ENCODE measurements around the gene FARS2. TPM values are rescaled to one million over a fixed set of nuclear protein-coding genes. Genes with fewer than 3 reads are reported as not detected.

Gene FARS2
- total RNA-seq, 1 experiment from 2014 or later = 15.0 TPM

DNA sequence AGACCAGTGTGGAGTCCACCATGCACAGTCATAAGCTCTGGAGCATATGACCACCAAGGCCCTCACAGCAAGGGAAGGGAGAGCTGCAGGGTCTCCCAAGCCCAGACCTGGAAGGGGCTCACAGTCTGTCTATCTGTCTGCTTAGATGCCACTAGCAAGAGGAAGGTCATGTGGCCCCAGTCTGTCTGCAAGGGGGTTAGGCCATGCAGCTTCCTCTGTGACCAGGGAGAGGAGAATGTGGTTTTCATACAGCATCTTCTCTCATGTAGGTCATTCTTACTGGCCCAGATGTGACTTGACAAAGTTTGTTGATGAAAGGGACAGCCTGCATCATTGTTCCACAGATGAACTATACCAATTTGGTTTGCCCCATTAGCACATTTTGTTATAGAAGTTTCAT is 260.8 kb downstream of the FARS2 start:
- no peak overlapping the region for H3K27ac Mint-ChIP-seq
- TF ChIP-seq ELF4 (CRISPR knock-in tag; IDR thresholded peaks at IDR 0.05; ENCODE audit: low read depth) = no peak
- no peak for TF ChIP-seq JAZF1 (CRISPR knock-in tag; IDR thresholded peaks at IDR 0.05)
- no peak for TF ChIP-seq FOXK1 (CRISPR knock-in tag; IDR thresholded peaks at IDR 0.05)
- TF ChIP-seq EMX1 (CRISPR knock-in tag; IDR thresholded peaks at IDR 0.05) = no peak
- no peak for TF ChIP-seq MYBL2 (CRISPR knock-in tag; IDR thresholded peaks at IDR 0.05)
- TF ChIP-seq CBFB (CRISPR knock-in tag; IDR thresholded peaks at IDR 0.05; ENCODE audit: low read depth) = no peak
- TF ChIP-seq ZNF671 (CRISPR knock-in tag; IDR thresholded peaks at IDR 0.05) = no peak
- TF ChIP-seq ETV6 (CRISPR knock-in tag; IDR thresholded peaks at IDR 0.05) = no peak
- no peak for TF ChIP-seq ZNF423 (CRISPR knock-in tag; IDR thresholded peaks at IDR 0.05)
- no peak for TF ChIP-seq SP1 (CRISPR knock-in tag; conservative IDR thresholded peaks at IDR 0.05)
- no peak for TF ChIP-seq MXD4 (CRISPR knock-in tag; IDR thresholded peaks at IDR 0.05; ENCODE audit: borderline replicate concordance)
- no peaks in the 10 kb centered on the region for H3K4me1 Mint-ChIP-seq
- no peak for ATAC-seq
- no peaks in the 10 kb centered on the region for H3K9me3 Mint-ChIP-seq
- no peak for DNase-seq (ENCODE audit: low spot score)
- no peaks in the 10 kb centered on the region for H3K27me3 Mint-ChIP-seq (ENCODE audit: low read depth)
- ChIA-PET CTCF (interaction anchor here (2.0 kb wide), 1 partner anchor 51 kb away, joined by 9 read pairs; no protein-coding TSS in a partner anchor), POLR2A (no interaction called here)
- no peak overlapping the region for H3K4me3 Mint-ChIP-seq
- no peaks in the 10 kb centered on the region for H3K36me3 Mint-ChIP-seq

- no peaks in the 10 kb centered on the region for H3K9me3 Mint-ChIP-seq
- H3K27ac Mint-ChIP-seq = no peak overlapping the region
- TF ChIP-seq USF2 (CRISPR knock-in tag; IDR thresholded peaks at IDR 0.05) (no peak), ATF2 (CRISPR knock-in tag; IDR thresholded peaks at IDR 0.05; ENCODE audit: borderline replicate concordance, low read depth) (no peak), GABPB1 (CRISPR knock-in tag; IDR thresholded peaks at IDR 0.05) (no peak), ZNF121 (CRISPR knock-in tag; IDR thresholded peaks at IDR 0.05) (no peak)
- TF ChIP-seq, protein P1, sequence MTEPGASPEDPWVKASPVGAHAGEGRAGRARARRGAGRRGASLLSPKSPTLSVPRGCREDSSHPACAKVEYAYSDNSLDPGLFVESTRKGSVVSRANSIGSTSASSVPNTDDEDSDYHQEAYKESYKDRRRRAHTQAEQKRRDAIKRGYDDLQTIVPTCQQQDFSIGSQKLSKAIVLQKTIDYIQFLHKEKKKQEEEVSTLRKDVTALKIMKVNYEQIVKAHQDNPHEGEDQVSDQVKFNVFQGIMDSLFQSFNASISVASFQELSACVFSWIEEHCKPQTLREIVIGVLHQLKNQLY (CRISPR knock-in tag; IDR thresholded peaks at IDR 0.05) = no peak
- TF ChIP-seq, protein P2, sequence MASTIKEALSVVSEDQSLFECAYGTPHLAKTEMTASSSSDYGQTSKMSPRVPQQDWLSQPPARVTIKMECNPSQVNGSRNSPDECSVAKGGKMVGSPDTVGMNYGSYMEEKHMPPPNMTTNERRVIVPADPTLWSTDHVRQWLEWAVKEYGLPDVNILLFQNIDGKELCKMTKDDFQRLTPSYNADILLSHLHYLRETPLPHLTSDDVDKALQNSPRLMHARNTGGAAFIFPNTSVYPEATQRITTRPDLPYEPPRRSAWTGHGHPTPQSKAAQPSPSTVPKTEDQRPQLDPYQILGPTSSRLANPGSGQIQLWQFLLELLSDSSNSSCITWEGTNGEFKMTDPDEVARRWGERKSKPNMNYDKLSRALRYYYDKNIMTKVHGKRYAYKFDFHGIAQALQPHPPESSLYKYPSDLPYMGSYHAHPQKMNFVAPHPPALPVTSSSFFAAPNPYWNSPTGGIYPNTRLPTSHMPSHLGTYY (CRISPR knock-in tag; IDR thresholded peaks at IDR 0.05) = no peak
- TF ChIP-seq, protein P3, sequence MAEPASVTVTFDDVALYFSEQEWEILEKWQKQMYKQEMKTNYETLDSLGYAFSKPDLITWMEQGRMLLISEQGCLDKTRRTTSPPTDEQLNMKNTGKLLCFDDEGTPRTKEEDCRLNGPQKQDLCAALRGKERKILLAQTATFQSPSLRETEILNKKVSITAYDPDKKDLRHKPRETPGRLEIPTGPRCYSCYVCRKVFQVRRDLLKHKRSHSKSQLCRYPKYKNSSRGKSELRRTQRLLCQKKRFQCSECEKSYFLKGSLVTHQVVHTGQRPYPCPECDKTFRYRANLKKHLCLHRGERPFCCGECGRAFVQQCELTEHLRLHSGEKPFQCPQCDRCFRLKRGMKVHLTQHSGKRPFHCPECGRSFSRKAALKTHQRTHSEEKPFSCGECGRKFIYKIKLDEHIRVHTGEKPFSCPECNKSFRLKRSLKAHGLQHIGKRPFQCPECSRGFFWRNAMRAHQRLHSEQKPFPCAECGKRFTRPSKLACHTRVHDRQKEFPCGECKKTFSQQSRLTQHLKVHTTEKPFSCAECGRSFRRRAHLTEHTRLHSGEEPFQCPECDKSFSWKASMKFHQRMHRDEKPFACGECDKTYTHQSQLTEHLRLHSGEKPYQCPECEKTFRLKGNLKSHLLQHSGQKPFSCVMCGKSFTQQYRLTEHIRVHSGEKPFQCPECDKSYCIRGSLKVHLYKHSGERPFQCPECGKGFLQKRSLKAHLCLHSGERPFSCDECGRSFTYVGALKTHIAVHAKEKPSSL (CRISPR knock-in tag; conservative IDR thresholded peaks at IDR 0.05) = no peak
- ATAC-seq = no peak
- no peak overlapping the region for H3K4me3 Mint-ChIP-seq
- H3K27me3 Mint-ChIP-seq (ENCODE audit: low read depth) = no peaks in the 10 kb centered on the region
- no peaks in the 10 kb centered on the region for H3K36me3 Mint-ChIP-seq
- DNase-seq (ENCODE audit: low spot score) = no peak
- H3K4me1 Mint-ChIP-seq = peaks cover 8% of the 10 kb centered on the region
- POLR2A ChIA-PET = no interaction called here
- CTCF ChIA-PET = interaction anchor here (1.5 to 2.3 kb wide), 2 partner anchors 14 to 53 kb away, joined by 4 to 7 read pairs; no protein-coding TSS in a partner anchor
These were observed 262.8 kb downstream of the FARS2 start for GRCh38 chr6:5524110-5524509.

- Mint-ChIP-seq H3K27ac (no peak overlapping the region), H3K4me1 (peaks cover 19% of the 10 kb centered on the region), H3K36me3 (no peaks in the 10 kb centered on the region), H3K9me3 (no peaks in the 10 kb centered on the region), H3K27me3 (ENCODE audit: low read depth) (no peaks in the 10 kb centered on the region), H3K4me3 (no peak overlapping the region)
- ATAC-seq = no peak
- POLR2A ChIA-PET = no interaction called here
- DNase-seq (ENCODE audit: low spot score) = no peak
- CTCF ChIA-PET = interaction anchor here (1.5 to 2.3 kb wide), 2 partner anchors 15 to 54 kb away, joined by 4 to 7 read pairs; no protein-coding TSS in a partner anchor
- TF ChIP-seq NR2C2 (CRISPR knock-in tag; IDR thresholded peaks at IDR 0.05) (no peak), CBFB (CRISPR knock-in tag; IDR thresholded peaks at IDR 0.05; ENCODE audit: low read depth) (no peak), NFE2L1 (CRISPR knock-in tag; IDR thresholded peaks at IDR 0.05) (no peak), FOXP1 (CRISPR knock-in tag; IDR thresholded peaks at IDR 0.05; ENCODE audit: borderline replicate concordance) (no peak), ZNF138 (CRISPR knock-in tag; conservative IDR thresholded peaks at IDR 0.05) (no peak), ESRRA (CRISPR knock-in tag; IDR thresholded peaks at IDR 0.05; ENCODE audit: borderline replicate concordance) (no peak)
- TF ChIP-seq, protein P1 (CRISPR knock-in tag; IDR thresholded peaks at IDR 0.05) = no peak
- TF ChIP-seq, protein P4, sequence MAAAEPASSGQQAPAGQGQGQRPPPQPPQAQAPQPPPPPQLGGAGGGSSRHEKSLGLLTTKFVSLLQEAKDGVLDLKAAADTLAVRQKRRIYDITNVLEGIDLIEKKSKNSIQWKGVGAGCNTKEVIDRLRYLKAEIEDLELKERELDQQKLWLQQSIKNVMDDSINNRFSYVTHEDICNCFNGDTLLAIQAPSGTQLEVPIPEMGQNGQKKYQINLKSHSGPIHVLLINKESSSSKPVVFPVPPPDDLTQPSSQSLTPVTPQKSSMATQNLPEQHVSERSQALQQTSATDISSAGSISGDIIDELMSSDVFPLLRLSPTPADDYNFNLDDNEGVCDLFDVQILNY (CRISPR knock-in tag; IDR thresholded peaks at IDR 0.05) = no peak
- TF ChIP-seq, protein P5, sequence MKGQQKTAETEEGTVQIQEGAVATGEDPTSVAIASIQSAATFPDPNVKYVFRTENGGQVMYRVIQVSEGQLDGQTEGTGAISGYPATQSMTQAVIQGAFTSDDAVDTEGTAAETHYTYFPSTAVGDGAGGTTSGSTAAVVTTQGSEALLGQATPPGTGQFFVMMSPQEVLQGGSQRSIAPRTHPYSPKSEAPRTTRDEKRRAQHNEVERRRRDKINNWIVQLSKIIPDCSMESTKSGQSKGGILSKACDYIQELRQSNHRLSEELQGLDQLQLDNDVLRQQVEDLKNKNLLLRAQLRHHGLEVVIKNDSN (CRISPR knock-in tag; IDR thresholded peaks at IDR 0.05) = no peak
These were observed 263.9 kb downstream of the FARS2 start for GRCh38 chr6:5525209-5525608.

Data from WTC11 (cell line).